IMR-90 (cell line): ENCODE measurements around the gene CEL. TPM values are rescaled to one million over a fixed set of nuclear protein-coding genes. Genes with fewer than 3 reads are reported as not detected.

ENCODE experiments used
- ATAC-seq: fragments of 200-7000 bp; cut with Tn5 transposase; 2 replicates; pipeline ENCODE4 v1.9.1; 2020; ENCODE audit warnings: low read depth, mild to moderate bottlenecking, moderate library complexity
- BruUV-seq: library from RNA; stranded (reverse); fragments of 400-500 nt; replicated peaks from 2 replicates; lab custom pipeline; 2021; lab: Mats Ljungman, UMichigan
- CTCF ChIA-PET: fragments of 300-600 bp; formaldehyde crosslinking; extraction: SDS; loops from one replicate; lab custom pipeline; 2021; ENCODE audit warnings: antibody characterized with exemption; lab: Yijun Ruan, JAX
- POLR2A ChIA-PET: fragments of 300-600 bp; sonication (Branson Sonifier 250); formaldehyde crosslinking; loops from one replicate; lab custom pipeline; 2022; ENCODE audit warnings: antibody characterized with exemption; ENCODE audit not compliant: unreplicated experiment; lab: Charles Lee
- DNase-seq: peaks from one replicate; pipeline ENCODE4 v3.0.0; 2013
- H2AFZ ChIP-seq: replicated peaks from 2 replicates; pipeline ENCODE3; 2013; ENCODE audit warnings: low read length, mild to moderate bottlenecking; ENCODE audit not compliant: poor library complexity
- H2AK5ac ChIP-seq: 2 replicates; pipeline ENCODE4 v1.6.1; 2013; ENCODE audit warnings: low read depth, low read length, inconsistent platforms
- H2AK9ac ChIP-seq: replicated peaks from 2 replicates; pipeline ENCODE3; 2013; ENCODE audit warnings: mild to moderate bottlenecking, low read depth, low read length, moderate library complexity; ENCODE audit not compliant: poor library complexity
- H2BK120ac ChIP-seq: 2 replicates; pipeline ENCODE4 v1.6.1; 2013; ENCODE audit warnings: low read depth, low read length, inconsistent platforms
- H2BK15ac ChIP-seq: 3 replicates; pipeline ENCODE4 v1.6.1; 2013; ENCODE audit warnings: low read depth, low read length, inconsistent platforms
- H2BK20ac ChIP-seq: 2 replicates; pipeline ENCODE4 v1.6.1; 2013; ENCODE audit warnings: low read depth, mild to moderate bottlenecking, inconsistent platforms, low read length, moderate library complexity
- H2BK5ac ChIP-seq: 2 replicates; pipeline ENCODE4 v1.6.1; 2013; ENCODE audit warnings: mild to moderate bottlenecking, low read depth, low read length, inconsistent platforms; ENCODE audit not compliant: poor library complexity, severe bottlenecking
- H3K14ac ChIP-seq: replicated peaks from 2 replicates; pipeline ENCODE4 v1.6.1; 2013; ENCODE audit warnings: low read depth, low read length, inconsistent platforms
- H3K18ac ChIP-seq: 2 replicates; pipeline ENCODE4 v1.6.1; 2013; ENCODE audit warnings: low read depth, low read length, control low read depth
- H3K23ac ChIP-seq: 2 replicates; pipeline ENCODE4 v1.6.1; 2013; ENCODE audit warnings: low read depth, low read length, inconsistent platforms
- H3K27ac ChIP-seq: 2 replicates; pipeline ENCODE4 v1.5.1; 2013; ENCODE audit warnings: mild to moderate bottlenecking, control low read depth, low read length; ENCODE audit not compliant: insufficient read depth
- H3K27me3 ChIP-seq: 2 replicates; pipeline ENCODE4 v1.6.1; 2013; ENCODE audit warnings: low read length; ENCODE audit not compliant: control insufficient read depth, insufficient read depth
- H3K36me3 ChIP-seq: 2 replicates; pipeline ENCODE4 v1.6.1; 2013; ENCODE audit warnings: low read length, mixed read lengths; ENCODE audit not compliant: control insufficient read depth, insufficient read depth
- H3K4ac ChIP-seq: 2 replicates; pipeline ENCODE4 v1.6.1; 2013; ENCODE audit warnings: low read depth, low read length, inconsistent platforms
- H3K4me1 ChIP-seq: 2 replicates; pipeline ENCODE4 v1.6.1; 2013; ENCODE audit warnings: low read length, mixed read lengths; ENCODE audit not compliant: control insufficient read depth, insufficient read depth
- H3K4me2 ChIP-seq: 2 replicates; pipeline ENCODE4 v1.6.1; 2013; ENCODE audit warnings: low read depth, mild to moderate bottlenecking, control low read depth, low read length, moderate library complexity
- H3K4me3 ChIP-seq: 2 replicates; pipeline ENCODE4 v1.5.1; 2013; ENCODE audit warnings: low read depth, mild to moderate bottlenecking, control low read depth, low read length, moderate library complexity; ENCODE audit not compliant: insufficient read depth
- H3K56ac ChIP-seq: 2 replicates; pipeline ENCODE4 v1.6.1; 2013; ENCODE audit warnings: low read length, inconsistent platforms; ENCODE audit not compliant: insufficient read depth; ENCODE audit errors: extremely low read depth
- H3K79me1 ChIP-seq, 2 experiments: 2 replicates each; pipeline ENCODE4 v1.6.1; 2013; ENCODE audit warnings: low read length in 2 of 2, inconsistent platforms in 1 of 2, low read depth in 1 of 2
- H3K9ac ChIP-seq: 2 replicates; pipeline ENCODE4 v1.6.1; 2013; ENCODE audit warnings: low read depth, low read length, control low read depth
- H3K9me1 ChIP-seq: 2 replicates; pipeline ENCODE4 v1.6.1; 2013; ENCODE audit warnings: low read length, inconsistent platforms; ENCODE audit not compliant: insufficient read depth
- H3K9me3 ChIP-seq: 2 replicates; pipeline ENCODE4 v1.6.1; 2013; ENCODE audit warnings: low read length; ENCODE audit not compliant: control insufficient read depth, insufficient read depth
- H4K20me1 ChIP-seq: 2 replicates; pipeline ENCODE4 v1.6.1; 2013; ENCODE audit warnings: low read length, inconsistent platforms; ENCODE audit not compliant: insufficient read depth
- H4K5ac ChIP-seq: 2 replicates; pipeline ENCODE4 v1.6.1; 2013; ENCODE audit warnings: mild to moderate bottlenecking, low read depth, low read length, control low read depth
- H4K8ac ChIP-seq, 2 experiments: 2 replicates each; pipeline ENCODE4 v1.6.1; 2013; ENCODE audit warnings: low read depth in 2 of 2, low read length in 2 of 2, control low read depth in 1 of 2, inconsistent platforms in 1 of 2
- H4K91ac ChIP-seq: 2 replicates; pipeline ENCODE4 v1.6.1; 2013; ENCODE audit warnings: low read depth, low read length, inconsistent platforms; ENCODE audit not compliant: insufficient read depth
- BHLHE40 ChIP-seq: fragments of 150-350 bp; IDR thresholded peaks from 2 replicates; pipeline ENCODE4 v1.6.1; 2016; ENCODE audit warnings: mild to moderate bottlenecking, low read depth, low read length
- CEBPB ChIP-seq: IDR thresholded peaks from 2 replicates; pipeline ENCODE4 v1.6.1; 2012; ENCODE audit warnings: low read depth, low read length, improper control_type of control experiment
- CHD1 ChIP-seq: IDR thresholded peaks from 2 replicates; pipeline ENCODE4 v1.6.1; 2012; ENCODE audit warnings: low read depth, low read length, improper control_type of control experiment
- FOS ChIP-seq: fragments of 150-350 bp; IDR thresholded peaks from 2 replicates; pipeline ENCODE4 v1.6.1; 2016; ENCODE audit warnings: low read depth, low read length
- MAFK ChIP-seq: IDR thresholded peaks from 2 replicates; pipeline ENCODE4 v1.6.1; 2012; ENCODE audit warnings: low read depth, low read length, improper control_type of control experiment
- MAZ ChIP-seq: IDR thresholded peaks from 2 replicates; pipeline ENCODE4 v1.6.1; 2012; ENCODE audit warnings: low read depth, mild to moderate bottlenecking, low read length, improper control_type of control experiment, moderate library complexity, borderline replicate concordance
- MXI1 ChIP-seq: IDR thresholded peaks from 2 replicates; pipeline ENCODE4 v1.6.1; 2012; ENCODE audit warnings: low read depth, mild to moderate bottlenecking, low read length, moderate library complexity, borderline replicate concordance
- NFE2L2 ChIP-seq: fragments of 150-350 bp; IDR thresholded peaks from 2 replicates; pipeline ENCODE4 v1.6.1; 2016; ENCODE audit warnings: low read depth, mild to moderate bottlenecking, low read length
- POLR2A ChIP-seq: IDR thresholded peaks from 2 replicates; pipeline ENCODE4 v1.6.1; 2012; ENCODE audit warnings: mild to moderate bottlenecking, low read depth, low read length
- RAD21 ChIP-seq: IDR thresholded peaks from 2 replicates; pipeline ENCODE4 v1.6.1; 2012; ENCODE audit warnings: low read length, improper control_type of control experiment
- RCOR1 ChIP-seq: IDR thresholded peaks from 2 replicates; pipeline ENCODE4 v1.6.1; 2012; ENCODE audit warnings: mild to moderate bottlenecking, low read length, improper control_type of control experiment; ENCODE audit not compliant: insufficient replicate concordance
- RFX5 ChIP-seq: IDR thresholded peaks from 2 replicates; pipeline ENCODE4 v1.8.0; 2012; ENCODE audit warnings: low read depth, mild to moderate bottlenecking, low read length, moderate library complexity
- SMC3 ChIP-seq: fragments of 150-350 bp; IDR thresholded peaks from 2 replicates; pipeline ENCODE4 v1.6.1; 2016; ENCODE audit warnings: low read depth, mild to moderate bottlenecking, antibody characterized with exemption, low read length, moderate library complexity
- WGBS, 2 experiments: methylation state at CpG; one replicate each; pipeline versions ENCODE4 v1.1.5 to v1.1.7; 2013; ENCODE audit warnings: missing lambda C conversion rate in 2 of 2; ENCODE audit not compliant: insufficient read length in 1 of 2; ENCODE audit errors: extremely low coverage in 2 of 2; 5-methylcytosine and 5-hydroxymethylcytosine counted together
- dilution Hi-C: fragments of 300-500 bp; cut with HindIII; formaldehyde crosslinking; loops from one replicate; pipeline ENCODE4 v1.14.3; 2018; ENCODE audit warnings: low sequenced_read_pairs; ENCODE audit not compliant: unreplicated experiment
- in situ Hi-C: fragments of 300-500 bp; cut with MboI; formaldehyde crosslinking; loops from 3 replicates; pipeline ENCODE4 v1.14.3; 2019; ENCODE audit warnings: low sequenced_read_pairs, inconsistent platforms, mixed read lengths
- intact Hi-C: fragments of 100-400 bp; cut with micrococcal nuclease; formaldehyde crosslinking; loops from 2 replicates; pipeline ENCODE4 v1.10.0; 2022
- polyA plus RNA-seq, 3 experiments: library from polyadenylated mRNA; depleted of rRNA; stranded (reverse); fragments of >200 nt; gene quantifications; 2 replicates each; pipeline ENCODE4 v1.2.3, GENCODE V29; 2012; ENCODE audit warnings: low replicate concordance in 1 of 3
- total RNA-seq: library from RNA; depleted of rRNA; stranded (reverse); fragments of >200 nt; gene quantifications from 2 replicates; pipeline ENCODE4 v1.2.3, GENCODE V29; 2012
- TF ChIP-seq, protein P1 (sequence below): fragments of 150-350 bp; IDR thresholded peaks from 2 replicates; pipeline ENCODE4 v1.6.1; 2017; ENCODE audit warnings: mild to moderate bottlenecking, antibody characterized with exemption, low read length, low read depth
- TF ChIP-seq, protein P2 (sequence below): fragments of 150-350 bp; IDR thresholded peaks from 2 replicates; pipeline ENCODE4 v1.6.1; 2016; ENCODE audit warnings: low read depth, mild to moderate bottlenecking, low read length, moderate library complexity, borderline replicate concordance

CEL gene
- total and polyA plus RNA-seq, 2 of the 4 experiments (the other 2 are of a cell fraction) = under 0.01 to 0.75 TPM

DNA sequence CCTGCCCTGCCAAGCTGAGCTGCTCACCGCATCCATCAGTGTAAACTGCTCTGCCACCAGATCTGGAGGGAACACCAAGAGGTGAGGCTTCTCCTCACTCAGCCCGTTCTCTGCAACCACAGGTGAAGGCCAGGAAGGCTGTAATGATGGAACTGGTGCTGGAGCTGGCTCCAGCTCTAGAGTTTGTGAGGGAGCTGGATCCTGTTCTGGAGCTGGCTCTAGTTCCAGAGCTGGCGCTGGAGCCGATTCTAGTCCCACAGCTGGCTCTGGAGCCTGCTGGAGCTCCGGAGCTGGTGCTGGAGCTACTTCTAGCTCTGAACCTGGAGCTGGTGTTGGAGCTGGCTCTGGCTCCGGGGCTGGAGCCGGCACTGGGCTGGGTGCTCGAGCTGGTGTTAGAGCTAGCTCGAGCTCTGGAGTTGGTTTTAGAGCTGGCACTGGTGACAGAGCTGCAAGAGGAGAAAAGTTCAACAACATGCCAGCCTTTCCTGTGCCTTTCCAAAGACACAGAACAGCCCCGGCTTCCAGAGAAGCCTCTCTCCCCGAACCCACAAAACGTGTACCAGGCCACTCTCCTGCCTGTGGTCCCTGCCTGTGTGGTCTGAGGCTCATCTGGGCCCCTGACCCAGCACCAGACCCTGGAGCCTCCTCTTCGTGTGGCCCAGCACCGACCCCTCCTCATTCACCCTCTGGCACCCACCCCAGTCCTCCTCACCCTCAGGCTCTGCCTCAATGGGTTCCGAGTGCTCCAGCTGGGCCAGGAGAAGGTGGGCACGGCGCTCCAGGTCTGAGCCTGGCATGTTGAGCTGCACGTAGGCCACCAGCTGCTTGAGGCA is 46.4 kb downstream of the CEL start:
- Histone ChIP-seq H3K14ac (no peak overlapping the region), H2BK120ac (no peak overlapping the region), H3K4me1 (peaks cover 2% of the 10 kb centered on the region; the same call in 1 of the 2 replicates), H3K23ac (no peak overlapping the region), H3K27me3 (no peaks in the 10 kb centered on the region), H3K18ac (no peak overlapping the region), H3K4me2 (no peak overlapping the region), H3K9me3 (no peaks in the 10 kb centered on the region), H3K4ac (no peak overlapping the region), H2AK9ac (peak overlapping the region; percentile 78), H2BK5ac (no peak overlapping the region), H4K91ac (no peak overlapping the region), H3K27ac (no peak overlapping the region), H2AFZ (no peak overlapping the region), H3K9ac (no peak overlapping the region), H3K36me3 (peaks cover 52% of the 10 kb centered on the region), H3K9me1 (no peaks in the 10 kb centered on the region; the same call in 1 of the 2 replicates), H3K79me1 (peaks cover 4 to 16% of the 10 kb centered on the region in 2 experiments), H4K5ac (no peak overlapping the region), H2BK20ac (no peak overlapping the region), H4K20me1 (peaks cover 28% of the 10 kb centered on the region), H3K56ac (no peak overlapping the region), H2BK15ac (no peak overlapping the region), H4K8ac (no peak overlapping the region), H3K4me3 (no peak overlapping the region), H2AK5ac (no peak overlapping the region)
- in situ Hi-C loops = loop anchor here (5.0 kb wide), 1 partner anchor 39 kb away; no protein-coding TSS in a partner anchor
- no TSS peak for BruUV-seq
- TF ChIP-seq POLR2A = no peak
- TF ChIP-seq, protein P1, sequence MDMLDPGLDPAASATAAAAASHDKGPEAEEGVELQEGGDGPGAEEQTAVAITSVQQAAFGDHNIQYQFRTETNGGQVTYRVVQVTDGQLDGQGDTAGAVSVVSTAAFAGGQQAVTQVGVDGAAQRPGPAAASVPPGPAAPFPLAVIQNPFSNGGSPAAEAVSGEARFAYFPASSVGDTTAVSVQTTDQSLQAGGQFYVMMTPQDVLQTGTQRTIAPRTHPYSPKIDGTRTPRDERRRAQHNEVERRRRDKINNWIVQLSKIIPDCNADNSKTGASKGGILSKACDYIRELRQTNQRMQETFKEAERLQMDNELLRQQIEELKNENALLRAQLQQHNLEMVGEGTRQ = no peak
- no peak for TF ChIP-seq RAD21
- TF ChIP-seq MXI1 = no peak
- TF ChIP-seq CHD1 = no peak
- TF ChIP-seq RFX5 = no peak
- TF ChIP-seq RCOR1 = no peak
- TF ChIP-seq BHLHE40 = no peak
- TF ChIP-seq CEBPB = no peak
- no peak for TF ChIP-seq MAZ
- no peak for TF ChIP-seq NFE2L2
- no peak for TF ChIP-seq MAFK
- no peak for TF ChIP-seq SMC3
- no peak for TF ChIP-seq FOS
- TF ChIP-seq, protein P2, sequence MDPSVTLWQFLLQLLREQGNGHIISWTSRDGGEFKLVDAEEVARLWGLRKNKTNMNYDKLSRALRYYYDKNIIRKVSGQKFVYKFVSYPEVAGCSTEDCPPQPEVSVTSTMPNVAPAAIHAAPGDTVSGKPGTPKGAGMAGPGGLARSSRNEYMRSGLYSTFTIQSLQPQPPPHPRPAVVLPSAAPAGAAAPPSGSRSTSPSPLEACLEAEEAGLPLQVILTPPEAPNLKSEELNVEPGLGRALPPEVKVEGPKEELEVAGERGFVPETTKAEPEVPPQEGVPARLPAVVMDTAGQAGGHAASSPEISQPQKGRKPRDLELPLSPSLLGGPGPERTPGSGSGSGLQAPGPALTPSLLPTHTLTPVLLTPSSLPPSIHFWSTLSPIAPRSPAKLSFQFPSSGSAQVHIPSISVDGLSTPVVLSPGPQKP = no peak
- CTCF ChIA-PET = interaction anchor here (3.6 kb wide), 1 partner anchor 36 kb away, joined by 16 read pairs; no protein-coding TSS in a partner anchor
- WGBS, 2 experiments = 96% methylated on average over 4 of the region's 18 CpGs; no CpG with 5 or more reads in 1 of the 2 experiments
- POLR2A ChIA-PET = interaction anchor here (0.6 kb wide), 1 partner anchor 83 kb away, joined by 12 read pairs; no protein-coding TSS in a partner anchor
- dilution Hi-C loops = no loop called here
- intact Hi-C loops = no loop called here
- ATAC-seq (no peak), DNase-seq (no peak)
